ENCODE data around the gene LYL1. TPM values are rescaled to one million over a fixed set of nuclear protein-coding genes. Genes with fewer than 3 reads are reported as not detected.

Gene LYL1
- total RNA-seq, 4 donors from 2014 or later: 2.6 to 15.5 (median 11.1) TPM

- Histone ChIP-seq H3K27me3 (no peaks in the 10 kb centered on the region), H3K36me3 (no peaks in the 10 kb centered on the region), H3K27ac (peak overlapping the region; percentile 98 to 100), H3K4me3 (no peak overlapping the region), H3K4me1 (peaks cover 27 to 61% of the 10 kb centered on the region in 2 donors), H3K9me3 (no peaks in the 10 kb centered on the region)
- no peak for DNase-seq
- TF ChIP-seq CTCF (IDR thresholded peaks at IDR 0.05) (peak in 3 of 4 experiments; percentile 7 to 8 (median 7)), POLR2A (IDR thresholded peaks at IDR 0.05) (no peak)
- intact Hi-C loops (cut with DNase I; ENCODE audit: low total_unique reads): no loop called here
Observed at GRCh38 chr19:13058951-13059660, 43.6 kb downstream of the LYL1 start.

GRCh38 chr19:13057744-13058143, 44.9 kb downstream of the LYL1 start:
- no peaks in the 10 kb centered on the region for H3K9me3 ChIP-seq
- H3K4me1 ChIP-seq: peaks cover 31 to 63% of the 10 kb centered on the region in 2 donors
- no peak for DNase-seq
- no peaks in the 10 kb centered on the region for H3K36me3 ChIP-seq
- intact Hi-C loops (cut with DNase I; ENCODE audit: low total_unique reads): no loop called here
- no peaks in the 10 kb centered on the region for H3K27me3 ChIP-seq
- TF ChIP-seq POLR2A (IDR thresholded peaks at IDR 0.05) (no peak), CTCF (IDR thresholded peaks at IDR 0.05) (no peak)
- H3K4me3 ChIP-seq: no peak overlapping the region
- peak overlapping the region; percentile 98 to 100 for H3K27ac ChIP-seq

- Histone ChIP-seq H3K9me3 (no peaks in the 10 kb centered on the region), H3K27me3 (no peaks in the 10 kb centered on the region), H3K27ac (peak overlapping the region; percentile 98 to 100), H3K4me1 (peaks cover 31 to 69% of the 10 kb centered on the region in 2 donors), H3K36me3 (no peaks in the 10 kb centered on the region), H3K4me3 (no peak overlapping the region)
- intact Hi-C loops (cut with DNase I; ENCODE audit: low total_unique reads): no loop called here
- no peak for DNase-seq
- TF ChIP-seq CTCF (IDR thresholded peaks at IDR 0.05): no peak
- no peak for TF ChIP-seq POLR2A (IDR thresholded peaks at IDR 0.05)
Observed at GRCh38 chr19:13057147-13057572, 45.5 kb downstream of the LYL1 start.

GRCh38 chr19:13056052-13056660, 46.5 kb downstream of the LYL1 start:
- Histone ChIP-seq H3K4me1 (peaks cover 33 to 71% of the 10 kb centered on the region in 2 donors), H3K36me3 (no peaks in the 10 kb centered on the region), H3K27ac (peak overlapping the region; percentile 98 to 100), H3K9me3 (no peaks in the 10 kb centered on the region), H3K27me3 (no peaks in the 10 kb centered on the region), H3K4me3 (peak overlapping the region; percentile 19 to 21)
- DNase-seq: peak; percentile 79 to 86
- TF ChIP-seq POLR2A (IDR thresholded peaks at IDR 0.05) (peak; percentile 17 to 38), CTCF (IDR thresholded peaks at IDR 0.05) (no peak)
- intact Hi-C loops (cut with DNase I; ENCODE audit: low total_unique reads): no loop called here
